B cell (primary cell): Measurements from ENCODE around the gene BACH2. TPM values are rescaled to one million over a fixed set of nuclear protein-coding genes. Genes with fewer than 3 reads are reported as not detected.
"Not testable (repeated sequence)": the region's sequence is repeated elsewhere in the genome, so short reads cannot be mapped to it uniquely, and the experiment has no call there.

Experiments
- ATAC-seq: fragments of 200-7000 bp; cut with Tn5 transposase; one replicate; pipeline ENCODE4 v1.10.0; 2021; ENCODE audit warnings: low read depth, mild to moderate bottlenecking, moderate number of reproducible peaks, moderate library complexity
- CTCF ChIA-PET: fragments of 350-600 bp; sonication (Branson Sonifier 250); formaldehyde crosslinking; loops from one replicate; lab custom pipeline; 2021; ENCODE audit warnings: antibody characterized with exemption, inconsistent platforms; lab: Charles Lee
- POLR2A ChIA-PET: fragments of 350-600 bp; sonication (Branson Sonifier 250); formaldehyde crosslinking; loops from one replicate; lab custom pipeline; 2021; ENCODE audit warnings: antibody characterized with exemption; lab: Charles Lee
- DNase-seq: peaks from one replicate; pipeline ENCODE4 v3.0.0; 2013
- H2AFZ ChIP-seq: 2 replicates; pipeline ENCODE4 v1.6.1; 2012; ENCODE audit warnings: mild to moderate bottlenecking, low read depth, low read length; ENCODE audit not compliant: insufficient read depth, poor library complexity, severe bottlenecking
- H3K27ac ChIP-seq, 2 donors: 1 replicate in 1 of 2; 2 replicates in 1 of 2; pipeline ENCODE4 v1.5.1; 2012 to 2013; ENCODE audit warnings: low read length in 2 of 2, mild to moderate bottlenecking in 2 of 2, moderate library complexity in 1 of 2
- H3K27me3 ChIP-seq, 4 experiments: fragments of 200-600 bp in 1 of 4; sonication (generic) in 1 of 4; replicated peaks in 1 of 4; 1 replicate in 2 of 4; 2 replicates in 2 of 4; pipeline versions ENCODE4 v1.6.1 to v1.7.0; 2013 to 2016; ENCODE audit warnings: low read length in 3 of 4, mild to moderate bottlenecking in 2 of 4, mixed read lengths in 1 of 4, moderate library complexity in 1 of 4; ENCODE audit not compliant: insufficient read depth in 4 of 4, control insufficient read depth in 3 of 4; ENCODE audit errors: control extremely low read depth in 1 of 4
- H3K36me3 ChIP-seq, 2 experiments: replicated peaks in 1 of 2; 1 replicate in 1 of 2; 2 replicates in 1 of 2; pipeline versions ENCODE4 v1.6.1 to v1.7.1; 2013; ENCODE audit warnings: low read length in 1 of 2; ENCODE audit not compliant: insufficient read depth in 2 of 2, control insufficient read depth in 1 of 2; ENCODE audit errors: control extremely low read depth in 1 of 2, extremely low read depth in 1 of 2
- H3K4me1 ChIP-seq, 2 donors: fragments of 200-600 bp in 1 of 2; sonication (generic) in 1 of 2; 1 replicate in 1 of 2; 2 replicates in 1 of 2; pipeline versions ENCODE4 v1.5.1 to v1.6.1; 2013 to 2017; ENCODE audit warnings: low read length in 2 of 2; ENCODE audit not compliant: control insufficient read depth in 2 of 2, insufficient read depth in 2 of 2
- H3K4me2 ChIP-seq: replicated peaks from 2 replicates; pipeline ENCODE3; 2012; ENCODE audit warnings: mild to moderate bottlenecking, low read depth, low read length; ENCODE audit not compliant: poor library complexity, severe bottlenecking
- H3K4me3 ChIP-seq, 5 experiments: fragments of 200-600 bp in 1 of 5; sonication (generic) in 1 of 5; 1 replicate in 3 of 5; 2 replicates in 2 of 5; pipeline versions ENCODE4 v1.5.1 to v1.7.0; 2011 to 2016; ENCODE audit warnings: low read length in 4 of 5, mild to moderate bottlenecking in 4 of 5, low read depth in 2 of 5, control low read depth in 1 of 5, moderate library complexity in 1 of 5; ENCODE audit not compliant: insufficient read depth in 1 of 5; ENCODE audit errors: control extremely low read depth in 1 of 5, extremely low read depth in 1 of 5
- H3K79me2 ChIP-seq: fragments of 200-600 bp; sonication (generic); one replicate; pipeline ENCODE4 v1.6.0; 2016; ENCODE audit warnings: low read length; ENCODE audit not compliant: control insufficient read depth, insufficient read depth
- H3K9ac ChIP-seq: fragments of 200-600 bp; sonication (generic); 2 replicates; pipeline ENCODE4 v1.6.1; 2017; ENCODE audit warnings: mild to moderate bottlenecking, low read length, moderate library complexity
- H3K9me3 ChIP-seq, 3 donors: one replicate each; pipeline versions ENCODE4 v1.6.1 to v1.7.1; 2013; ENCODE audit warnings: low read length in 2 of 3; ENCODE audit not compliant: control insufficient read depth in 2 of 3, insufficient read depth in 1 of 3; ENCODE audit errors: control extremely low read depth in 1 of 3
- H4K20me1 ChIP-seq: 2 replicates; pipeline ENCODE4 v1.6.0; 2012; ENCODE audit warnings: mild to moderate bottlenecking, low read length; ENCODE audit not compliant: insufficient read depth, control insufficient read depth, poor library complexity, severe bottlenecking
- H3K27ac Mint-ChIP-seq: one replicate; pipeline ENCODE4 v1.8.0; 2021; ENCODE audit warnings: mixed read lengths
- H3K27me3 Mint-ChIP-seq: one replicate; pipeline ENCODE4 v1.8.0; 2021; ENCODE audit warnings: mixed read lengths
- H3K4me1 Mint-ChIP-seq: one replicate; pipeline ENCODE4 v1.8.0; 2021; ENCODE audit warnings: mixed read lengths
- H3K4me3 Mint-ChIP-seq: one replicate; pipeline ENCODE4 v1.8.0; 2021; ENCODE audit warnings: mixed read lengths
- H3K9me3 Mint-ChIP-seq: one replicate; pipeline ENCODE4 v1.8.0; 2022; ENCODE audit warnings: mixed read lengths; ENCODE audit not compliant: insufficient read depth
- WGBS: methylation state at CpG from one replicate; pipeline ENCODE4 v1.1.5; 2013; ENCODE audit warnings: missing lambda C conversion rate; ENCODE audit not compliant: insufficient coverage; 5-methylcytosine and 5-hydroxymethylcytosine counted together
- intact Hi-C: fragments of 100-400 bp; cut with micrococcal nuclease; formaldehyde crosslinking; loops from one replicate; pipeline ENCODE4 v1.10.0; 2022
- polyA plus RNA-seq: library from polyadenylated mRNA; depleted of rRNA; stranded (reverse); fragments of >200 nt; gene quantifications from 2 replicates; pipeline ENCODE4 v1.2.3, GENCODE V29; 2012
- total RNA-seq, 2 donors: library from RNA; stranded (reverse); fragments of 120-200 nt in 1 of 2; gene quantifications; 1 replicate in 1 of 2; 2 replicates in 1 of 2; pipeline versions ENCODE4 v1.2.3 to v1.2.4, GENCODE V29; 2013 to 2022

The BACH2 gene
- total and polyA plus RNA-seq, 2 donors (not counting 1 experiment from before 2014, with no cell fraction given) = 41.1 to 235 TPM

DNA sequence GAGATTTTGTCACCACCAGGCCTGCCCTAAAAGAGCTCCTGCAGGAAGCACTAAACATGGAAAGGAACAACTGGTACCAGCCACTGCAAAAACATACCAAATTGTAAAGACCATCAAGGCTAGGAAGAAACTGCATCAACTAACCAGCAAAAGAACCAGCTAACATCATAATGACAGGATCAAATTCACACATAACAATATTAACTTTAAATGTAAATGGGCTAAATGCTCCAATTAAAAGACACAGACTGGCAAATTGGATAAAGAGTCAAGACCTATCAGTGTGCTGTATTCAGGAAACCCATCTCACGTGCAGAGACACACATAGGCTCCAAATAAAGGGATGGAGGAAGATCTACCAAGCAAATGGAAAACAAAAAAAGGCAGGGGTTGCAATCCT is 240.7 kb downstream of the BACH2 start:
- CTCF ChIA-PET = not testable (repeated sequence)

DNA sequence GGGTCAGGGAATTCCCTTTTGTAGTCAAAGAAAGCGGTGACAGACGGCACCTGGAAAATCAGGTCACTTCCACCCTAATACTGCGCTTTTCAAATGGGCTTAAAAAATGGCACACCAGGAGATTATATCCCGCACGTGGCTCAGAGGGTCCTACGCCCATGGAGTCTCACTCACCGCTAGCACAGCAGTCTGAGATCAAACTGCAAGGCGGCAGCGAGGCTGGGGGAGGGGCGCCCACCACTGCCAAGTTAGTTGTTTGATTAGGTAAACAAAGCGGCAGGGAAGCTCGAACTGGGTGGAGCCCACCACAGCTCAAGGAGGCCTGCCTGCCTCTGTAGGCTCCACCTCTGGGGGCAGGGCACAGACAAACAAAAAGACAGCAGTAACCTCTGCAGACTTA is 242.4 kb downstream of the BACH2 start:
- H3K4me3 Mint-ChIP-seq, H2AFZ ChIP-seq, ATAC-seq, H3K27me3 Mint-ChIP-seq, H3K9ac ChIP-seq, H3K4me3 ChIP-seq, H3K27ac ChIP-seq, CTCF ChIA-PET, H3K27ac Mint-ChIP-seq, POLR2A ChIA-PET, DNase-seq, H3K9me3 Mint-ChIP-seq, H3K4me1 ChIP-seq, intact Hi-C loops, H3K4me2 ChIP-seq, H3K27me3 ChIP-seq: not testable (repeated sequence)
- Histone ChIP-seq H3K36me3 (peaks cover 4 to 12% of the 10 kb centered on the region in 2 experiments), H3K9me3 (peaks cover 0 to 11% (median 0%) of the 10 kb centered on the region in 3 donors), H4K20me1 (peaks cover 32% of the 10 kb centered on the region), H3K79me2 (peaks cover 39% of the 10 kb centered on the region)
- WGBS = 98% methylated on average over 7 of the region's 12 CpGs
- H3K4me1 Mint-ChIP-seq = peaks cover 28% of the 10 kb centered on the region

More for the DNA sequence above, 240.7 kb downstream of the BACH2 start:
- H3K27ac Mint-ChIP-seq, H2AFZ ChIP-seq, POLR2A ChIA-PET, H3K4me1 ChIP-seq, DNase-seq, H3K9ac ChIP-seq, ATAC-seq, H3K4me2 ChIP-seq, H3K9me3 Mint-ChIP-seq, H3K27me3 Mint-ChIP-seq, H3K27ac ChIP-seq, H3K4me3 ChIP-seq, H3K4me3 Mint-ChIP-seq, intact Hi-C loops, H3K27me3 ChIP-seq: not testable (repeated sequence)
- H3K4me1 Mint-ChIP-seq = peaks cover 22% of the 10 kb centered on the region
- peaks cover 0 to 11% (median 0%) of the 10 kb centered on the region in 3 donors for H3K9me3 ChIP-seq
- peaks cover 38% of the 10 kb centered on the region for H4K20me1 ChIP-seq
- H3K36me3 ChIP-seq = peaks cover 9 to 17% of the 10 kb centered on the region in 2 experiments
- peaks cover 45% of the 10 kb centered on the region for H3K79me2 ChIP-seq
- no CpG with 5 or more reads among the region's 1 CpG for WGBS
